CD4-positive, alpha-beta T cell treated with Interleukin-6 for 4 hours (primary cell): ENCODE measurements around the gene HS3ST1.

Experiments used
- DNase-seq: peaks from one replicate; pipeline ENCODE4 v3.0.0-alpha.2; 2020; ENCODE audit warnings: mixed read lengths

HS3ST1 gene

GRCh38 chr4:11428231-11428898, at the start of gene HS3ST1:
HS3ST1 (minus strand) TSS chr4:11428894; CDS start chr4:11400005, 28,889 bp downstream.
- DNase-seq, result no peak

- DNase-seq, result no peak
Observed at GRCh38 chr4:11475871-11476270, 47.2 kb upstream of the HS3ST1 start.

- no peak for DNase-seq
Observed at GRCh38 chr4:11474146-11474545, 45.5 kb upstream of the HS3ST1 start.

- DNase-seq, result no peak
Observed at GRCh38 chr4:11472535-11472934, 43.8 kb upstream of the HS3ST1 start.

GRCh38 chr4:11471618-11472017, 42.9 kb upstream of the HS3ST1 start:
- DNase-seq, result peak; percentile 72

GRCh38 chr4:11471046-11471441, 42.4 kb upstream of the HS3ST1 start:
- no peak for DNase-seq

GRCh38 chr4:11470438-11471045, 41.8 kb upstream of the HS3ST1 start:
- peak; percentile 49 for DNase-seq

- DNase-seq, result no peak
Observed at GRCh38 chr4:11469650-11470437, 41.1 kb upstream of the HS3ST1 start.

GRCh38 chr4:11468901-11469300, 40.2 kb upstream of the HS3ST1 start:
- no peak for DNase-seq

GRCh38 chr4:11467931-11468330, 39.2 kb upstream of the HS3ST1 start:
- no peak for DNase-seq

GRCh38 chr4:11463707-11464106, 35.0 kb upstream of the HS3ST1 start:
- DNase-seq, result no peak

GRCh38 chr4:11456401-11456800, 27.7 kb upstream of the HS3ST1 start:
- DNase-seq, result no peak

GRCh38 chr4:11455201-11455835, 26.6 kb upstream of the HS3ST1 start:
- no peak for DNase-seq

- DNase-seq, result no peak
Observed at GRCh38 chr4:11451716-11452115, 23.0 kb upstream of the HS3ST1 start.

GRCh38 chr4:11446155-11446811, 17.6 kb upstream of the HS3ST1 start:
- DNase-seq, result no peak

GRCh38 chr4:11441194-11441556, 12.5 kb upstream of the HS3ST1 start:
- DNase-seq, result no peak

- DNase-seq, result no peak
Observed at GRCh38 chr4:11440481-11441193, 11.9 kb upstream of the HS3ST1 start.

- DNase-seq, result no peak
Observed at GRCh38 chr4:11439836-11440235, 11.1 kb upstream of the HS3ST1 start.

- DNase-seq, result no peak
Observed at GRCh38 chr4:11438647-11439046, 10.0 kb upstream of the HS3ST1 start.

- no peak for DNase-seq
Observed at GRCh38 chr4:11436673-11437072, 8.0 kb upstream of the HS3ST1 start.

- DNase-seq, result no peak
Observed at GRCh38 chr4:11436084-11436483, 7.4 kb upstream of the HS3ST1 start.

GRCh38 chr4:11435557-11435956, 6.9 kb upstream of the HS3ST1 start:
- DNase-seq, result no peak
